ENCODE results near the gene KCNQ1.

DNA sequence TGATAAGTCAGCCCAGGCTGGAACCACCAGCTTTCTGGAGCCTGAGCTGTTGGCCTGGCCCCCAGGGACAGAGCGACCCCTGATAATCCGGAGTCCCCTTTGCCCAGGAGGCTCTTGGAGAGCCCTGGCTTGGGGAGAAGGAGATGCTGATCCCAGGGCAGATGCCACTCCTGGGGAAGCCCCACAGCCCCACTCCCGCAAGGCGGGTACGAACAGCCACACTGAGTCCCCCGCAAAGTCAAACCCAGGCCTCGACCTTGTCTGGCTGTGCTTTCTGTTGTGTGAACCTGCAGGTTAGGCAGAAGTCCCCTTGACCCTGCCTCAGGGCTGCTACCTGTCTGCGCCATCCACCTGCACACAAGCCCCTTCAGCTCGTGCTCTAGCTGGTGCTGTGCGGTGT, 147.0 kb downstream of the KCNQ1 start:
- no peak for TF ChIP-seq POLR2A (IDR thresholded peaks at IDR 0.05; ENCODE audit: low read length)
- TF ChIP-seq GATA1 (IDR thresholded peaks at IDR 0.05; ENCODE audit: low read depth, low read length): no peak
